HepG2 (cell line): ENCODE data around the gene DND1. TPM values are rescaled to one million over a fixed set of nuclear protein-coding genes. Genes with fewer than 3 reads are reported as not detected.

Experiments used
- ATAC-seq: fragments of 200-7000 bp; cut with Tn5 transposase; 3 replicates; pipeline ENCODE4 v1.9.1; 2020; ENCODE audit warnings: mild to moderate bottlenecking, moderate library complexity
- BruUV-seq: library from RNA; stranded (reverse); fragments of 400-500 nt; replicated peaks from 2 replicates; lab custom pipeline; 2021; lab: Mats Ljungman, UMichigan
- CTCF ChIA-PET: fragments of 300-600 bp; formaldehyde crosslinking; extraction: SDS; loops from one replicate; lab custom pipeline; 2021; ENCODE audit warnings: low total read pairs, inconsistent platforms, low intra/inter-chr PET ratio; lab: Yijun Ruan, JAX
- POLR2A ChIA-PET: fragments of 350-600 bp; sonication (Branson Sonifier 250); formaldehyde crosslinking; loops from one replicate; lab custom pipeline; 2020; ENCODE audit warnings: antibody characterized with exemption, inconsistent platforms; lab: Yijun Ruan, JAX
- DNase-seq: peaks from one replicate; pipeline ENCODE4 v3.0.0-alpha.2; 2015; ENCODE audit warnings: low spot score
- FAIRE-seq: peaks from 3 replicates; lab custom pipeline; 2011; peaks lifted over from hg19 to GRCh38; lab: Jason Lieb, UNC
- H2AFZ ChIP-seq: one replicate; pipeline ENCODE4 v1.6.1; 2011; ENCODE audit warnings: low read length, inconsistent platforms
- H3K27ac ChIP-seq: fragments of 300-600 bp; 3 replicates; pipeline ENCODE4 v1.8.0; 2011; ENCODE audit warnings: mixed run types, mild to moderate bottlenecking, mixed read lengths, low read length, inconsistent platforms; ENCODE audit not compliant: insufficient read depth; ENCODE audit errors: extremely low read length
- H3K27me3 ChIP-seq, 2 experiments: fragments of 200-600 bp in 1 of 2; 2 replicates in 1 of 2; 3 replicates in 1 of 2; pipeline versions ENCODE4 v1.6.0 to v1.8.0; 2011; ENCODE audit warnings: low read length in 2 of 2, mild to moderate bottlenecking in 2 of 2, moderate library complexity in 2 of 2, inconsistent platforms in 1 of 2; ENCODE audit not compliant: insufficient read depth in 2 of 2, control insufficient read depth in 1 of 2
- H3K36me3 ChIP-seq, 2 experiments: fragments of 200-600 bp in 1 of 2; replicated peaks in 1 of 2; 2 replicates in 1 of 2; 3 replicates in 1 of 2; pipeline versions ENCODE4 v1.5.1 to v1.8.0; 2011; ENCODE audit warnings: low read length in 2 of 2, inconsistent platforms in 1 of 2; ENCODE audit not compliant: insufficient read depth in 2 of 2, control insufficient read depth in 1 of 2
- H3K4me1 ChIP-seq: 2 replicates; pipeline ENCODE4 v1.5.1; 2012; ENCODE audit warnings: low read length, inconsistent platforms; ENCODE audit not compliant: insufficient read depth
- H3K4me2 ChIP-seq: 2 replicates; pipeline ENCODE4 v1.6.0; 2011; ENCODE audit warnings: low read depth, low read length, inconsistent platforms
- H3K4me3 ChIP-seq, 3 experiments: fragments of 200-600 bp in 1 of 3; sonication (generic), shearing (Covaris generic) in 1 of 3; replicated peaks in 1 of 3; 2 replicates each; pipeline ENCODE4 v1.5.1; 2011 to 2016; ENCODE audit warnings: low read length in 3 of 3, inconsistent platforms in 2 of 3, low read depth in 2 of 3, mild to moderate bottlenecking in 2 of 3, control low read depth in 1 of 3, mixed read lengths in 1 of 3; ENCODE audit not compliant: insufficient read depth in 1 of 3
- H3K79me2 ChIP-seq: one replicate; pipeline ENCODE4 v1.6.1; 2011; ENCODE audit warnings: low read length, inconsistent platforms; ENCODE audit not compliant: insufficient read depth
- H3K9ac ChIP-seq: 2 replicates; pipeline ENCODE4 v1.6.0; 2011; ENCODE audit warnings: mild to moderate bottlenecking, low read depth, low read length, inconsistent platforms; ENCODE audit not compliant: insufficient read depth
- H3K9me3 ChIP-seq: 2 replicates; pipeline ENCODE4 v1.5.1; 2012; ENCODE audit warnings: mild to moderate bottlenecking, low read length
- H4K20me1 ChIP-seq: 2 replicates; pipeline ENCODE4 v1.6.0; 2011; ENCODE audit warnings: inconsistent platforms, mild to moderate bottlenecking, low read length, moderate library complexity; ENCODE audit not compliant: insufficient read depth
- ATAD3A ChIP-seq: sonication (generic); formaldehyde crosslinking; IDR thresholded peaks from 2 replicates; pipeline ENCODE4 v1.4.0; 2020; ENCODE audit warnings: missing genetic modification reagents
- MAZ ChIP-seq, 2 experiments: sonication (generic) in 1 of 2; formaldehyde crosslinking in 1 of 2; IDR thresholded peaks; 2 replicates each; pipeline versions ENCODE4 v1.5.0 to v1.6.1; 2012 to 2020; ENCODE audit warnings: low read depth in 2 of 2, mild to moderate bottlenecking in 2 of 2, borderline replicate concordance in 1 of 2, improper control_type of control experiment in 1 of 2, low read length in 1 of 2, missing genetic modification reagents in 1 of 2, moderate library complexity in 1 of 2
- NFKBIZ ChIP-seq: IDR thresholded peaks from 2 replicates; pipeline ENCODE4 v1.6.1; 2018; ENCODE audit warnings: missing genetic modification reagents, missing compliant biosample characterization
- ZNF333 ChIP-seq: sonication (generic); formaldehyde crosslinking; IDR thresholded peaks from 2 replicates; pipeline ENCODE4 v1.4.0; 2020; ENCODE audit warnings: mild to moderate bottlenecking, missing genetic modification reagents, borderline replicate concordance
- ZNF644 ChIP-seq: IDR thresholded peaks from 2 replicates; pipeline ENCODE4 v1.6.1; 2016; ENCODE audit warnings: low read depth
- WGBS: methylation state at CpG from one replicate; pipeline ENCODE4 v1.1.6; 2017; ENCODE audit warnings: low lambda C conversion rate; 5-methylcytosine and 5-hydroxymethylcytosine counted together
- in situ Hi-C: cut with HindIII; loops from 2 replicates; pipeline ENCODE4 v1.10.0; 2017; ENCODE audit warnings: low pct_unique_long_range_greater_than_20kb; ENCODE audit not compliant: extremely low pct_ligation_motif_present
- intact Hi-C: fragments of 100-400 bp; cut with micrococcal nuclease; formaldehyde crosslinking; loops from one replicate; pipeline ENCODE4 v1.10.0; 2022; ENCODE audit not compliant: unreplicated experiment
- polyA plus RNA-seq, 8 experiments: library from polyadenylated mRNA; depleted of rRNA in 3 of 8; stranded (reverse) in 7 of 8; unstranded in 1 of 8; fragments of >200 nt; fragmentation: Illumina TruSeq in 4 of 8; extraction: Trizol in 4 of 8; gene quantifications; 2 replicates each; pipeline versions ENCODE4 v1.2.1 to v1.2.3, GENCODE V29; 2011 to 2016; ENCODE audit warnings: low read depth in 4 of 8, missing spikeins in 1 of 8, mixed read lengths in 1 of 8; ENCODE audit not compliant: insufficient read depth in 1 of 8
- total RNA-seq, 5 experiments: library from RNA; depleted of rRNA; stranded (reverse); fragments of >200 nt; fragmentation: Illumina TruSeq; extraction: Trizol; gene quantifications; 2 replicates each; pipeline ENCODE4 v1.2.3, GENCODE V29; 2016; ENCODE audit warnings: low read depth in 1 of 5
- TF ChIP-seq, protein P1 (sequence below): sonication (generic); IDR thresholded peaks from 2 replicates; pipeline ENCODE4 v1.6.1; 2016; ENCODE audit warnings: low read depth, borderline replicate concordance

DND1 gene
- total and polyA plus RNA-seq, 2 of the 13 experiments (the other 11 are each of a cell fraction or from before 2014, with no cell fraction given), result 0.48 to 0.55 TPM

DNA sequence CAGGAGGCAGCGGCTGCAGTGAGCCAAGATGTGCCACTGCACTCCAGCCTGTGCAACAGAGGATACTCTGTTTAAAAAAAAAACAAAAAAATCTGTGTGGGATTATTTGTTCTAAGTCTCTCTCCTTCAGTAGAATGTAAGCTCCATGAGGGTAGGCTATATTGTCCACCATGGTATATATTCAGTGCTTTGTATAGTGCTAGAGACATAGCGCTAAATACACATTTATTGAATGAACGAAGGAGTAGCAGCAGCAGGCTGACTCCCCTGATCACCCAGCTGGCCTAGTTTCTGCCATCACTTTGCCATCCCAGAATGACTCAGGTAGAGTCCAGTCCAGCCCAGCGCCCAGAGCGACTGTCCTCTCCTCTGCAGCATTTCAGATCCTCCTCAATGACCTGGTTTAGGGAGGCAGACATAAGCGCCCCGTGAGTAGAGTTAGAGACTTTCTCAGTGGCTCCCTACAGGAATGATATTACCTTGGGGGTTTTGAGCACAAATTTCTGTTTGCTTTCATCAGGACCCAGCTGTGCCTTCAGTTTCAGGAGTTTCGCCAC, 17.1 kb upstream of the DND1 start:
- no peak for FAIRE-seq
- in situ Hi-C loops (no loop called here), intact Hi-C loops (loop anchor here (2.0 kb wide), 3 partner anchors 28 to 52 kb away; partner anchors contain the start of genes IK, NDUFA2 and TMCO6)
- peak; percentile 52 for ATAC-seq
- CTCF ChIA-PET, result no interaction called here
- Histone ChIP-seq H3K27ac (peak overlapping the region; percentile 84), H3K27me3 (no peaks in the 10 kb centered on the region; a peak in 1 of 5 replicates), H2AFZ (peak overlapping the region; percentile 59), H3K4me2 (peak overlapping the region; percentile 89), H3K4me1 (peaks cover 28% of the 10 kb centered on the region), H3K9me3 (no peaks in the 10 kb centered on the region), H3K9ac (peak overlapping the region; percentile 86), H3K4me3 (peak overlapping the region; percentile 82 to 98 (median 87)), H3K36me3 (peaks cover 6 to 26% of the 10 kb centered on the region in 2 experiments), H4K20me1 (no peaks in the 10 kb centered on the region), H3K79me2 (peaks cover 34% of the 10 kb centered on the region)
- BruUV-seq, result TSS peak; percentile 74
- TF ChIP-seq, protein P1, sequence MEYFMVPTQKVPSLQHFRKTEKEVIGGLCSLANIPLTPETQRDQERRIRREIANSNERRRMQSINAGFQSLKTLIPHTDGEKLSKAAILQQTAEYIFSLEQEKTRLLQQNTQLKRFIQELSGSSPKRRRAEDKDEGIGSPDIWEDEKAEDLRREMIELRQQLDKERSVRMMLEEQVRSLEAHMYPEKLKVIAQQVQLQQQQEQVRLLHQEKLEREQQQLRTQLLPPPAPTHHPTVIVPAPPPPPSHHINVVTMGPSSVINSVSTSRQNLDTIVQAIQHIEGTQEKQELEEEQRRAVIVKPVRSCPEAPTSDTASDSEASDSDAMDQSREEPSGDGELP, result 0 out of 2 replicates have a peak, but pooled peaks have one; percentile 4
- 0 out of 2 replicates have a peak, but pooled peaks have one; percentile 4 for TF ChIP-seq NFKBIZ (CRISPR knock-in tag)
- no peak for TF ChIP-seq ZNF644 (CRISPR knock-in tag)
- no peak for TF ChIP-seq MAZ (IDR thresholded peaks at IDR 0.05; ENCODE audit: borderline replicate concordance, low read depth, low read length)
- TF ChIP-seq MAZ (CRISPR knock-in tag; IDR thresholded peaks at IDR 0.05; ENCODE audit: low read depth), result 0 out of 2 replicates have a peak, but pooled peaks have one; percentile 0
- TF ChIP-seq ZNF333, result 0 out of 2 replicates have a peak, but pooled peaks have one; percentile 5
- no peak for TF ChIP-seq ATAD3A
- WGBS, result 35% methylated on average over 8 of the region's 8 CpGs
- POLR2A ChIA-PET, result interaction anchor here (0.8 to 2.2 kb wide), 22 partner anchors 9 to 289 kb away, joined by 3 to 44 read pairs (median 8); partner anchors contain the start of genes ANKHD1, EIF4EBP3, IK and NDUFA2
- DNase-seq, result no peak
